ENCODE results near the gene ELOF1.
A peak's percentile ranks its signal among the peaks of the same experiment; 100 is the strongest.
"Not testable (repeated sequence)": the region's sequence is repeated elsewhere in the genome, so short reads cannot be mapped to it uniquely, and the experiment has no call there.

The ELOF1 gene

DNA sequence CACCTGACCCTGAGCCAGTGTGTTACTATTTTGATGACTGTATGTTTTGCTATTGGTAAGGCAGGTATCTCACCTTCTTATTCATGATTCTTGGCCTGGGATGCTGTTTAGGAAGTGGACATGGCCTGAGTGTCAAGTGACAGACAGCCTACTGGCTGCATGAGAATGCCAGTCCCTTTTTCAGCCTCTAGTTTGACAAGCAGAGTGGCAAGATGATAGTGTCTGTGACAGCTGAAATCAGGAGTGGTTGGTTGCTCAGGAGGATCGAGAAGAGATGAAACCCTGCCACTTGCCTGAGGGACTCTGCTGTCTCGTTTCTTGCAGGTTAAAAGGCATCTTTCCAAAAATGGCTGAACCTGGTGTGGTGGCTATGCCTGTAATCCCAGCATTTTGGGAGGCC lies 7.1 kb upstream of the ELOF1 start:
- no peak for DNase-seq

DNA sequence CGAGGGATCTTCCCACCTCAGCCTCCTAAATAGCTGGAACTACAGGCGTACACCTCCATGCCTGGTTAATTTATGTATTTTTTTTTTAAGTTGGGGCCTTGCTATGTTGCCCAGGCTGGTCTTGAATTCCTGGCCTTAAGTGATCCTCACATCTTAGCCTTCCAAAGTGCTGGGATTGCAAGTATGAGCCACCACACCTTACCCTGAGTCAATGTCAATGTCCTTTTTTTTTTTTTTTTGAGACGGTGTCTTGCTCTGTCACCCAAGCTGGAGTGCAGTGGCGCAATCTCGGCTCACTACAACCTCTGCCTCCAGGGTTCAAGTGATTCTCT lies 6.6 kb upstream of the ELOF1 start:
- not testable (repeated sequence) for DNase-seq

- DNase-seq: not testable (repeated sequence)
Observed at GRCh38 chr19:11564082-11564807, 5.2 kb upstream of the ELOF1 start.

- no peak for DNase-seq
Observed at GRCh38 chr19:11563532-11563931, 4.5 kb upstream of the ELOF1 start.

DNA sequence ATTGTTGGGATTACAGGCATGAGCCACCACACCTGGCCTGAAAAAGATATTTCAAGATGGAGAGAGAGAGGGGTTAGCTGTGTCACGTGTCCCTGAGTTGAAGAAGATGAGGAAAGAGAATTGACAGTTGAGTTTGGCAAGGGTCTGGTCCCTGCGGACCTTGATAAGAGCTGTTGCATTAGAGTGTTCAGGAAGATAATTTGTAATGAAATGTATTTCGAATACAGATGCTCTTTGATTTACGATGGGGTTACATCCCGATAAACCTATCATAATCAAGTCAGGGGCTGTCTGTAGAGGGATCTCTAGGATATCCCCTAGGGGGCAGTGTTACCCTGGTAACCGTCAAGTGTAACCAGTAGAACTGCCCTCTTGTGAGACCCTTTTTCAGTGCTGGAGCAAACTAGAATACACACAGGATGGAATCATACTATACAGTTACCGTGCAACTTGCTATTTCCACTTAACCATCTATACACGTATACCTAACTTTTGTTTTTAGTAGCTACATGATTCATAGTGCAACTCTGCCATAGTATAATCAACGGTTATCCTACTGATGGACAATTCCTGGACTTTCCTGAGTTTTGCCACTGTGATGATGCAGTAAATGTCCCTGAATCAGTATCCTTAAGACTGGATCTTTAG lies 1.5 kb upstream of the ELOF1 start:
- DNase-seq: no peak

- no peak for DNase-seq
Observed at GRCh38 chr19:11556634-11557420, 2.2 kb downstream of the ELOF1 start.

DNA sequence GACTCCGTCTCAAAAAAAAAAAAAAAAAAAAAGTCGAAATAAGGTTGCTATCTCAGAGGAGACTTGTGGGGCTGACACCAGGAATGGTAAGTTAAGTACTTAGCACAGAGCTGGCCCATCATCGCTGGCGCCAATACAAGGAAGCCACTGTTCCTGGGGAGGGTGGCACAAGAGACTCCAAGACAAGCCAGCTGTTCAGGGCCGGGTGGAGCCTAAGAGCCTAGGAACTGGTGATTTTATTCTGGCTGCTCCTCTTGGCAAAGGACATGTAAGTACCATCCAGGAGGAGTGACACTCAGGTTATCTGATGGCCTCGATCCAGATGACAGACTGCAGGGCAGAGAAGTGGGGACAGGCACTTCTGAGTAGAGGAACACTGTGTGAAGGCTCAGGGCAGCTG lies 3.8 kb downstream of the ELOF1 start:
- DNase-seq: no peak

DNA sequence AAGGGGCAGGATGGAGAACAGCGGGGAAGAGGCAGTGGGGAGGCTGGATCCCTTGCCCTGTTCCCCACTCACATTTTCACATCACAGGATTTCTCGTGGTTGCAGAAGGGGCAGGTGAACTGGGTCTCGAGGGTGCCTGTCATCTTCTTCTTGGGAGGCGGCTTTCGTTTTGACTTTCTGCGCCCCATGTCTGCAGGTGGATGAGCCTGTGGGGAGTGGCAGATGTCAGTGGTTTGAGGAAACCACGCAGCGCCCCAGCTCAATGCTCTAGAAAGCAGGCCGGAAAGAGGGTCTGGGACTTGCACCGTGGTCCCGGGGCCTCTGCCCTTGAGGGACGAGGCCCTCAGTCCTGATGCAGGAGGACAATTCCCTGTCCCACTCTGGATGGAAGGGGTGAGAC lies 4.9 kb downstream of the ELOF1 start:
- no peak for DNase-seq

GRCh38 chr19:11552666-11553372 lies 6.2 kb downstream of the ELOF1 start:
- DNase-seq: no peak

DNA sequence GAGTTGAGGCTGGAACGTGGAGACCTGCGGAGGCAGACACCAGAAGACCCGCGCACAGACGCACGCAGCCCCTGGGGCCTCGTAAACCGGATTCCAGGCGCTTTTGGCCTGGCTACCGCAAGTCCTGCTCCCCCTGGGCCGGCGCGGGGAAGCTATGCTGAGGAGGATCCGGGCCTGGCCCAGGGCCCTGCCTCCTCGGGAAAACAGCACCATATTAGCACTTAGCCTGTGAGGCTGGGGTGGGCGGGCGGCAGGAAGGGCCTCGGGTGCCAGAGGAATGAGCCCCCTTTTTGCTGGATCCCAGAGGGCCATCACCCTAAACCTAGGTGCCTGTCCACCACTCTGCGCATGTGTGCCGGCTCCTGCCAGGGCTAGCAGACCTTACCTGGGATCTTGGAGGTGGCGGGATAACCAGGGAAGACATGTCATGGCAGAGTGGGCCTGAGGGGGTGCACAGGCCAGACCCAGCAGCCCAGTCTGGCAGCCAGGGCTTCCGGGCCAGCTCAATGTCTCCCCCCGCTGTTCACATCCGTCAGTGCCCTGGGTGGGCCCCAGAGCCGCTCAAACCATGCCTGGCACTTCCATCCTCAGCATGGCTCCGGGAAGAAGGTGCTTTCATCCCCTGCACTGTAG lies 7.3 kb downstream of the ELOF1 start:
- DNase-seq: no peak

DNA sequence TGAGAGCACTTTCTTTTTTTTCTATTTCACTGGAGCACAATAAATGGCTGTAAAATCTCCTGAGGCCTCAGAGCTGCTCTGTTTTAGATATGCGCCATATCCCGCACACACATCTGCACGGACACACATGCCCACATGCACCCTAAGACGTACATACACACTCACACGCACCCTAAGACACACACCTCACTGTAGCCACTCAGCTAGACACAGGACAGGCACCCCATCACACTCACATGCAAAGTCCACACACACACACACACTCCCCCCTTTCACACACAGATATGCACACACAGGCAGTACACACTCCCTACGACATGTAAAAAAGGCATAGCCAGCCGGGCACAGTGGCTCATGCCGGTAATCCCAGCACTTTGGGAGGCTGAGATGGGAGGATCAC lies 8.8 kb downstream of the ELOF1 start:
- no peak for DNase-seq

DNA sequence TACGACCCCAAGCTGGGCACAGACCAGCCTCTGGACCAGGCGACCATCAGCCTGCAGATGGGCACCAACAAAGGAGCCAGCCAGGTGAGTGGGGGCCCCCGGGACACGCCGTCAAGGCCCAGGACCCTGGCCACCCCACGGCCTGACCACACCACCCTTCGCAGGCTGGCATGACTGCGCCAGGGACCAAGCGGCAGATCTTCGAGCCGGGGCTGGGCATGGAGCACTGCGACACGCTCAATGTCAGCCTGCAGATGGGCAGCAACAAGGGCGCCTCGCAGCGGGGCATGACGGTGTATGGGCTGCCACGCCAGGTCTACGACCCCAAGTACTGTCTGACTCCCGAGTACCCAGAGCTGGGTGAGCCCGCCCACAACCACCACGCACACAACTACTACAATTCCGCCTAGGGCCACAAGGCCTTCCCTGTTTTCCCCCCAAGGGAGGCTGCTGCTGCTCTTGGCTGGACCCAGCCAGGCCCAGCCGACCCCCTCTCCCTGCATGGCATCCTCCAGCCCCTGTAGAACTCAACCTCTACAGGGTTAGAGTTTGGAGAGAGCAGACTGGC lies 9.6 kb downstream of the ELOF1 start:
- DNase-seq: no peak

DNA sequence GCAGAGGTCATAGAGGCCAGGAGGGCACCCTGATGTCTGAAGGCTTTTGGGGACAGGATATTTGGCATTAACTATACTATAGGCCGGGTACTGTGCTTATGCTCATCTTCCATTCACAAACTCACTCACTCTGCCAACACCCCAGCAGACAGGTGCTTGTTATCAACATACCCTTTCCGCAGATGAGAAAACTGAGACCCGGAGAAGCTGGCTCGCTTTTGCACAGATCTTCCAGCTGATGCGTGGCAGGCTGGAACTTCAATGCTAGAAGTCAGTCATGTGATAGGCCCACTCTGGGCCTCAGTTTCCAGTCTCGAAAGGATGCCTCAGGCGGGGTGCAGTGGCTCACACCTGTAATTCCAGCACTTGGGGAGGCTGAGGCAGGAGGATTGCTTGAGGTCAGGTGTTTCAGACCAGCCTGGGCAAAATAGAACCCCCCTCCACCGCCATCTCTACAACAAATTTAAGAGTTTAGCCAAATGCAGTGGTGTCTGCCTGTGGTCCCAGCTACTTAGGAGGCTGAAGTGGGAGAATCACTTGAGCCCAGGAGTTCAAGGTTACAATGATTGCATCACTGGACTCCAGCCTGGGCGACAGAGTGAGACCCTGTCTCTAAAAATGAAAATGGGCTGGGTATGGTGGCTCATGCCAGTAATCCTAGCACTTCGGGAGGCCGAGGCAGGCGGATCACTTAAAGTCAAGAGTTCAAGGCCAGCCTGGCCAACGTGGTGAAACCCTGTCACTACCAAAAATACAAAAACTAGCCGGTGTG lies 10.9 kb downstream of the ELOF1 start:
- no peak for DNase-seq

GRCh38 chr19:11541238-11541637 lies 17.8 kb downstream of the ELOF1 start:
- no peak for DNase-seq

DNA sequence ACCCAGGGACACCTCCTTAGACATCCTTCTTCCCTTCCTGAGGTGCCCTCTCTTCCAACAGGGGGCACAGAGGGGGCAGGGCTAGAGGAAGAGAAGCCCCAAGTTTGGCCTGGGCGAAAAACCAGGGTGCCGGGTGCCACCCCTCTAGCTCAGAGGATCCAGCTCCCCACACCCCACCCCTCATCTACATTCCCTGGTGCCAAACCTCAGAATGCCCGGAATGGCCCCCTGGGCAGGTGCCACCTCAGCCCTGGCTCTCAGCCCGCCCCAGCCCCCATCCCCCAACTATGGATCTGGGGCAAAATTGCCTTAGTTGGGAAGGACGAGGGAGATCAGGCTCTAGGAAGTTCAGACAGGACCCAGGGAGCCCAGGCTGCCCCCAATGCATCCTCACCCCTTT lies 18.4 kb downstream of the ELOF1 start:
- no peak for DNase-seq

GRCh38 chr19:11539495-11540365 lies 19.3 kb downstream of the ELOF1 start:
- no peak for DNase-seq

DNA sequence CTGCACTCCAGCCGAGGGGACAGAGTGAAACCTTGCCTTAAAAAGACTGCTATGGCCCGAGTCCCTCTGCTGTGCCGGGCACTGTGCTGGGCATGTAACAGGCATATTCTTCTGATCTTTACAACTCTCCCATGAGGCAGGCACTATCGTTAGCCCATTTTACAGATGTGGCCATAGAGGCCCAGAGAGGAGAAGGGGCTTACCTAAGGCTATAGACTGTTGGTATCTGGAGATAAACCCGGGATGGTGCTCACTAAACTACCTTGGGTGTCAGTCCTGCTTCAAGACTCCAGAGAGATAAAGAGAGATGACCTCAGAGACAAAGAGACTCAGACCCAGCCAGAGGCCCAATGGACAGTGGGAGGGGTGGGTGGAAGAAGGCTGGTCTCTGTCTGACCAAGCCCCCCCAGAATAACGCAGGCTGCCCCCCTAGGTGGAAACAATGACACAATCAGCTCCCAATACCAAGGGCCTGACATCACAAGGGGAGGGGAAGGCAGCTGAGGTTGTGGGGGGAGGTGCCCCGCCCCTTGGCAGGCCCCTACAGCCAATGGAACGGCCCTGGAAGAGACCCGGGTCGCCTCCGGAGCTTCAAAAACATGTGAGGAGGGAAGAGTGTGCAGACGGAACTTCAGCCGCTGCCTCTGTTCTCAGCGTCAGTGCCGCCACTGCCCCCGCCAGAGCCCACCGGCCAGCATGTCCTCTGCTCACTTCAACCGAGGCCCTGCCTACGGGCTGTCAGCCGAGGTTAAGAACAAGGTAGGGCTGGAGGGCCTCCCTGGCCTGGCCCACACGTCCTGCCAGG lies 20.6 kb downstream of the ELOF1 start, which contains the start of gene CNN1:
Gene CNN1 (plus strand): TSS at position 620 of the 805 bp plus-strand sequence. CDS start 77 bp downstream, at position 697.
- DNase-seq: no peak

- DNase-seq: peak; percentile 71
Observed at GRCh38 chr19:11535792-11536595, 23.0 kb downstream of the ELOF1 start.

GRCh38 chr19:11534948-11535347 lies 24.1 kb downstream of the ELOF1 start:
- DNase-seq: no peak
